ENCODE data around the gene ABHD12B. TPM values are rescaled to one million over a fixed set of nuclear protein-coding genes. Genes with fewer than 3 reads are reported as not detected.

ABHD12B gene
- total RNA-seq, 6 donors from 2014 or later: 0.26 to 7.6 (median 0.44) TPM; not detected in 3

DNA sequence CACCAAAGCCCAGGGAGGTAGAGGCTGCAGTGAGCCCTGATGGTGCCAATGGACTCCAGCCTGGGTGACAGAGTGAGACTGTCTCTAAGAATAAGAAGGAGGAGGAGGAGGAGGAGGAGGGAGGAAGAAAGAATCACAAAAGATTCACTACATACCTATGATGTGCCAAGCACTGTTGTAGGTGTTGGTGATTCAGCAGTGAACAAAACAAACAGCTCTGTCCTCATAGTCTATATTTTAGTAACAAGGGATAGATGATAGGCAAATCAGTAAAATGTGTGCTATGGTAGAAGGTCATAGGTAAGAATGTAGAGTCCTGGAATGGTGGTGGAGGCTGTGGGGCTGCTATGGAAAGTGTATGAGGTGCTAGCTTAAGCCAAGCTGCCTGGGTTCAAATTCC, 18.0 kb upstream of the ABHD12B start:
- Histone ChIP-seq H3K27ac (no peak overlapping the region), H3K9me3 (no peaks in the 10 kb centered on the region), H3K27me3 (no peaks in the 10 kb centered on the region), H3K36me3 (no peaks in the 10 kb centered on the region), H3K4me3 (no peak overlapping the region), H3K4me1 (no peaks in the 10 kb centered on the region)
- DNase-seq (no peak), ATAC-seq (ENCODE audit: low FRiP score in 2 of 2) (no peak)
- TF ChIP-seq POLR2AphosphoS5 (IDR thresholded peaks at IDR 0.05) (no peak), EP300 (IDR thresholded peaks at IDR 0.05) (no peak), POLR2A (IDR thresholded peaks at IDR 0.05) (no peak)
- TF ChIP-seq, protein P1, sequence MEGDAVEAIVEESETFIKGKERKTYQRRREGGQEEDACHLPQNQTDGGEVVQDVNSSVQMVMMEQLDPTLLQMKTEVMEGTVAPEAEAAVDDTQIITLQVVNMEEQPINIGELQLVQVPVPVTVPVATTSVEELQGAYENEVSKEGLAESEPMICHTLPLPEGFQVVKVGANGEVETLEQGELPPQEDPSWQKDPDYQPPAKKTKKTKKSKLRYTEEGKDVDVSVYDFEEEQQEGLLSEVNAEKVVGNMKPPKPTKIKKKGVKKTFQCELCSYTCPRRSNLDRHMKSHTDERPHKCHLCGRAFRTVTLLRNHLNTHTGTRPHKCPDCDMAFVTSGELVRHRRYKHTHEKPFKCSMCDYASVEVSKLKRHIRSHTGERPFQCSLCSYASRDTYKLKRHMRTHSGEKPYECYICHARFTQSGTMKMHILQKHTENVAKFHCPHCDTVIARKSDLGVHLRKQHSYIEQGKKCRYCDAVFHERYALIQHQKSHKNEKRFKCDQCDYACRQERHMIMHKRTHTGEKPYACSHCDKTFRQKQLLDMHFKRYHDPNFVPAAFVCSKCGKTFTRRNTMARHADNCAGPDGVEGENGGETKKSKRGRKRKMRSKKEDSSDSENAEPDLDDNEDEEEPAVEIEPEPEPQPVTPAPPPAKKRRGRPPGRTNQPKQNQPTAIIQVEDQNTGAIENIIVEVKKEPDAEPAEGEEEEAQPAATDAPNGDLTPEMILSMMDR (IDR thresholded peaks at IDR 0.05): no peak

DNA sequence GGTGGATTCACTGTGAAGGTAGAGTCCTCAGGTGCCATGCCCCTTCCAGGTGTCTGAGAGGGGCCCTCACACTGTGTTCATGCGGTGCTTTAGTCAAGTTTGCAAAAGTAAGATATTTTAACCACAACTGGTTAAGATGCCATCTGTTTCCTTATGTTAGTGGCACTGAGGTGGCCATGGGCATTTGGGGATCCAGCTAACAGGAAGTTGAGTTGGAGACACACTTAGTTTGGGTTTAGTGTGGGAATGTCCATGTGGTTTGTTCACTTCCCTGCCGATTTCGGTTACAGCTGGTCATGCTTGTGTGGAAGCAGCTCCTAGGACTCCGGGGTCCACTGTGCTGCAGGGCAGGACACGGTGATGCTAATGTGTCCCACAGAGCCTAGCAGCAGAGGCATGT, 17.3 kb upstream of the ABHD12B start:
- TF ChIP-seq POLR2A (IDR thresholded peaks at IDR 0.05): no peak
- TF ChIP-seq, protein P1 (IDR thresholded peaks at IDR 0.05): no peak
- no peak for TF ChIP-seq EP300 (IDR thresholded peaks at IDR 0.05)
- no peak for TF ChIP-seq POLR2AphosphoS5 (IDR thresholded peaks at IDR 0.05)
- Histone ChIP-seq H3K27me3 (no peaks in the 10 kb centered on the region), H3K27ac (no peak overlapping the region), H3K4me3 (no peak overlapping the region), H3K36me3 (no peaks in the 10 kb centered on the region), H3K4me1 (peaks cover 0 to 5% (median 3%) of the 10 kb centered on the region in 4 donors), H3K9me3 (no peaks in the 10 kb centered on the region)
- ATAC-seq (ENCODE audit: low FRiP score in 2 of 2) (no peak), DNase-seq (no peak)
- WGBS, 2 donors: 71 to 85% methylated on average over 5 of the region's 5 CpGs

DNA sequence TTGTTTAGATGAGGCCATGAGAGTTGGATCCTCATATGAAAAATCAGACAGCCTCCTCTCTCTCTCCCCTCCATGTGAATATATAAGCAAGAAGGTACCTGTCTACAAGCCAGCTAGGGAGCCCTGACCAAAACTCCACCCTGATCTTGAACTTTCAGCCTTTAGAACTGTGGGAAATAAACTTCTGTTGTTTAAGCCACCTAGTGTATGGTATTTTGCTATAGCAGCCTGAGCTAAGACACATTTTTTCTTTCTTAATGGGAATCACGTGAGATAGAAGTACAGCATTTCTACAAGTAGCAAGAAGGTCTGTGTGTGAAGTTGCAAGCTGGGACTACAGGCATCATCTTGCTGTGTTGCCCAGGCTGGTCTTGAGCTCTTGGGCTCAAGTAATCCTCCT, 16.3 kb upstream of the ABHD12B start:
- Histone ChIP-seq H3K9me3 (no peaks in the 10 kb centered on the region), H3K27me3 (no peaks in the 10 kb centered on the region), H3K4me1 (peaks cover 0 to 11% (median 6%) of the 10 kb centered on the region in 4 donors), H3K4me3 (no peak overlapping the region), H3K36me3 (no peaks in the 10 kb centered on the region), H3K27ac (no peak overlapping the region)
- DNase-seq: no peak
- 67 to 80% methylated on average over 1 of the region's 1 CpG for WGBS, 2 donors
- ATAC-seq (ENCODE audit: low FRiP score in 2 of 2): no peak
- no peak for TF ChIP-seq EP300 (IDR thresholded peaks at IDR 0.05)

- 83 to 86% methylated on average over 5 of the region's 5 CpGs for WGBS, 2 donors
- ATAC-seq (ENCODE audit: low FRiP score in 2 of 2): no peak
Observed at GRCh38 chr14:50856660-50857059, 15.2 kb upstream of the ABHD12B start.

DNA sequence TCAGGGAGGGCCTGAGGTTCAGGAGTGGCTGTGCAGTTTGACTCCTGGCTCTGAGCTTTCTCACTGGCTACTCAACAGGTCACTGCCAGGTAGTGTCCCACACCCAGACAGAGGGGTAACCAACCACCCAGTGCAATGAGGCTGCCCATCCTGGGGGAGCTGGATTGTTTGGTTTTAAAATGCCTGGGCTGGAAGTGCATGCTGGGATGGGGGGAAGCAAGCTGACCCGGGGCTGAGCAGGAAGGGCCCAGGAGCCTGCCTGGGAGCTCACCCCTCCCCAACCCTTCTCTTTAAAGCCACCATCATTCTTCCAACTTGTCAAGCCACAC, 12.6 kb upstream of the ABHD12B start:
- Histone ChIP-seq H3K27me3 (no peaks in the 10 kb centered on the region), H3K9me3 (no peaks in the 10 kb centered on the region), H3K27ac (peak overlapping the region in 2 of 4 donors; percentile 42 to 81), H3K4me1 (peaks cover 0 to 11% (median 6%) of the 10 kb centered on the region in 4 donors), H3K4me3 (peak overlapping the region in 3 of 4 donors; percentile 49 to 68 (median 58)), H3K36me3 (no peaks in the 10 kb centered on the region)
- no peak for ATAC-seq (ENCODE audit: low FRiP score in 2 of 2)
- DNase-seq: no peak
- 33% methylated on average over 1 of the region's 1 CpG; no CpG with 5 or more reads in 1 of the 2 donors for WGBS, 2 donors
- TF ChIP-seq EP300 (IDR thresholded peaks at IDR 0.05) (no peak), POLR2A (IDR thresholded peaks at IDR 0.05) (no peak), POLR2AphosphoS5 (IDR thresholded peaks at IDR 0.05) (no peak)
- TF ChIP-seq, protein P1 (IDR thresholded peaks at IDR 0.05): no peak

More at GRCh38 chr14:50856660-50857059, 15.2 kb upstream of the ABHD12B start:
- Histone ChIP-seq H3K27me3 (no peaks in the 10 kb centered on the region), H3K36me3 (no peaks in the 10 kb centered on the region), H3K9me3 (no peaks in the 10 kb centered on the region), H3K4me1 (peaks cover 0 to 11% (median 6%) of the 10 kb centered on the region in 4 donors), H3K27ac (no peak overlapping the region), H3K4me3 (no peak overlapping the region)
- DNase-seq: no peak
- TF ChIP-seq POLR2AphosphoS5 (IDR thresholded peaks at IDR 0.05) (no peak), EP300 (IDR thresholded peaks at IDR 0.05) (no peak), POLR2A (IDR thresholded peaks at IDR 0.05) (no peak)
- TF ChIP-seq, protein P1 (IDR thresholded peaks at IDR 0.05): no peak
